Left kidney (tissue), 2 donors: Measurements from ENCODE around the gene KLRC3. TPM values are rescaled to one million over a fixed set of nuclear protein-coding genes. Genes with fewer than 3 reads are reported as not detected.
"Not testable (repeated sequence)": the region's sequence is repeated elsewhere in the genome, so short reads cannot be mapped to it uniquely, and the experiment has no call there.

ENCODE experiments used
- DNase-seq: peaks from one replicate; pipeline ENCODE4 v3.0.0-alpha.2; 2013
- polyA plus RNA-seq: library from polyadenylated mRNA; unstranded; fragments of 120-200 nt; gene quantifications from one replicate; pipeline ENCODE4 v1.2.1, GENCODE V29; 2013; ENCODE audit not compliant: insufficient read length

Gene KLRC3
- polyA plus RNA-seq, 1 donor = 0.27 TPM

DNA sequence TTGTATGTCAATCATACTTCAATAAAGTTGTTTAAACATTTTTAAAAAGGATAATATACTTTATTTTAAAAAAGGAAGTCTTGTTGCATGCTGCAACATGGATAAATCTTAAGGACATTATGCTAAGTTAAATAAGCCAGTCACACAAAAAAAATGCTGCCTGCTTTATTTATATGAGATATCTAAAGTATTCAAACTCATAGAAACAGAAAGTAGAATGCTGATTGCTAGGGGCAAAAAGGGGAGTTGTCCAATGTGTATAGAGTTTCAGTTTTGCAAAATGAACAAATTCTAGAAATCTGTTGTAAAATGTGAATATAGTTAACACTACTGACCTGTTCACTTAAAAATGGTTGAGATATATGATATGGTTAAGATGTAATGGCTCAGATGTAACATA is 19.6 kb downstream of the KLRC3 start:
- no peak for DNase-seq

GRCh38 chr12:10398168-10398567 is 22.2 kb downstream of the KLRC3 start:
- DNase-seq = no peak

DNA sequence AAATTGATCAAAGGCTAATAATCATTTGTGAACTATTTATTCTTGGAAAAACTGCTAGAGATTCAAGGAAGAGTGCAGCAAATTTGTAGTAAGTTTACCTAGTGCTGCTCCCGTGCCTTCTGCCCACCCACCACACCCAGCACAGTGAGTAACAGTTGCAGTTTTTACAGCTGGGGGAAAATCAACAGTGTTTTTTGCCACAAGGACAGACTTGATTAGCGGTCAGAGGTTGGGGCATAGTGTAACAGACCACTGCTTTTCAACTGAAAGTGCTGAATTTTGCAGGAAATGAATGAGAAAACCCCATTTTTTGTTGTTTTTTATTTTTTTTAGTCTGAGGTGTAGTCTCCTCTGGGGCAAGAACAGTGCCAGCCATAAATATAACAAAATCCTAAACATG is 23.1 kb downstream of the KLRC3 start:
- no peak for DNase-seq

DNA sequence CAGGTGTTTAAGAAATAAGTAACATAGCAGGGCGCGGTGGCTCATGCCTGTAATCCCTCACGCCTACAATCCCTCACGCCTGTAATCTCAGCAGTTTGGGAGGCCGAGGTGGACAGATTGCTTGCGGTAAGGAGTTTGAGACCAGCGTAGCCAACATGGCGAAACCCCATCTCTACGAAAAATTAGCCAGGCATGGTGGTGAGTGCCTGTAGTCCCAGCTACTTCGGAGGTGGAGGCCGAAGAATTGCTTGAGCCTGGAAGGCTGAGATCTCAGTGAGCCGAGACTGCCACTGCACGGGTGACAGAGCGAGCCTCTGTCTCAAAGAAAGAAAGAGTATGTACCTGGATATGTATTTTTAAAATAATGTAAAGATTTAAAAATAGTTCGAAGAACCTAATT is 24.2 kb downstream of the KLRC3 start:
- not testable (repeated sequence) for DNase-seq

DNA sequence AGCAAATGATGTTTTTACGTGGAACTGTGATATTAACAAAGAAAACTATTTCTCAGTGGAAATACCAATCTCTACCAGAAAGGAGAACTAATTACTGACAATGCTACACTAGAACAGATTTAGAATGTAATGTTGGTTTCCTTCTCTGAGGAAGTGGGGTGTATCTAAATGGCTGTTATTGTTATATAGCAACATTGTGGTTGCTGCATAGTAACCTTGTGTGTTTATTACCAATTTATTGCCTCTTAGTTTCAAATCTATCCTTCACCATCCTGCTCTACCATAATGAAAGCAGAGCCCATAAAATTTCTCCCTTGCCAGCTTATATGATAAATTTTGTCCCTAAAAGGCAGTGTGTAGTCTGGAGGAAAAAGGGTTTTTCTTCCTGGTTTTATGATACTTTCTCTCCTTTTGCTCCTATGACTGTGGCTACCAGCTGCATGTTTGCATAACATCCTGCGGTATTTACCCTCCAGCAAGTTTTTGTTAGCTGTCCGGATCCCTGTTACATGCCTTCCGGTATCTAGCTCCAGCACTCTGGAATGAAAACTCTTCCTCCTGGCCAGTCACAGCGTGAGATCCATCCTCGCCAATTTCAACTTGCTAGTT is 24.9 kb downstream of the KLRC3 start:
- DNase-seq = no peak

- DNase-seq = not testable (repeated sequence)
Measured at GRCh38 chr12:10394531-10395152, 25.8 kb downstream of the KLRC3 start.

DNA sequence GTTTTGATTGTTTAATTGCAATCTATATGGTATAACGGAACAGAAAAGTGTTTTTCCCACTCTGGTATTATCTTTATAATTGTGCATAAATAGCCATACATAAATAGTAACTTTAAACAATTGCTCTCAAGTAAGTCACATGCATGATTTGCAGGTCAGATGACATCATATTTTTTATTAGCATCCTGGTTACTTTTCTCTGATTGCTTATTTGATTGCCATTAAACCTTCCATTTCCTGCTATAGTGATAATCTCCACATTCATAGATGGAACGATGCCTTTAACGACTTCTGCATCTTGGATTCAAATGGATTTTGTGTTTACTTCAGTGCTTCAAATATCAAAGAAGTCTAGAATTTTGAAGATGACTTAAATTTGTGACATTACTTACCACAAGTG is 27.1 kb downstream of the KLRC3 start:
- no peak for DNase-seq

GRCh38 chr12:10392394-10392930 is 27.9 kb downstream of the KLRC3 start:
- DNase-seq = no peak

GRCh38 chr12:10390991-10391390 is 29.4 kb downstream of the KLRC3 start:
- DNase-seq = not testable (repeated sequence)

DNA sequence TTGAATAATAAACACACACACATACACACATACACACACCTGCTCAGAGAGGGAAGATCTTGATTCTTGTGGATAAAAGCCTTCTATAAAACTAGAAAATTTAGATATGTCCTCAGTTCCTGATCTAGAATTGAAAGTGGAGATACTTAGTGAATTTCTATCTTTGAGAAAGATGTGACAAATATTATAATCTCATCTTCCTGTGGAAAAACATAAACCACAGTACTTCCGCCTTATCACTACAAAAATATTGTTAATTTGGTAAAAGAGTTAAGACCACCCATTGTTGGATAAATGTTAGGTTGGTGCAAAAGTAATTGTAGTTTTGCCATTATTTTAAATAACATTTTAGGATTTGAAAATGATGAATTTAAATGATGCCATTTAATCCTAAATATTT is 30.5 kb downstream of the KLRC3 start, which contains the start of gene KLRK1:
KLRK1 (minus strand) TSS at position 138 of the 400 bp plus-strand sequence. CDS start 1,231 bp downstream, outside the sequence.
- DNase-seq = no peak

GRCh38 chr12:10388624-10389413 is 31.6 kb downstream of the KLRC3 start:
- DNase-seq = no peak

GRCh38 chr12:10387498-10387897 is 32.9 kb downstream of the KLRC3 start:
- DNase-seq = not testable (repeated sequence)

GRCh38 chr12:10386857-10387256 is 33.5 kb downstream of the KLRC3 start:
- no peak for DNase-seq

DNA sequence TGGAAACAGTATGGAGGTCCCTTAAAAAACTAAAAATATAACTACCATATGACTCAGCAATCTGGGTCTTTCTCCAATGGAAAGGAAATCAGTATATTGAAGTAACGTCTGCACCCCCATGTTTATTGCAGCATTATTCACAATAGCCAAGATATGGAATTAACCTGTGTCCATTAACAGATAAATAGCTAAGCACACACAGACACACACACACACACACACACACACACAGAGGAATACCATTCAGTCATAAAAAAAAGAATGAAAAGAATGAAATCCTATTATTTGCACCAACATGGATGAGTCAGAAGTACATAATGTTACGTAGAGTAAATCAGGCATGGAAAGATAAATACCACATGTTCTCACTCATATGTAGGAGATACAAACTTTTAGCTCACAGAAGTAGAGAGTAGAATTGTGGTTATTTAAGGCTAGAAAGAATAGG is 35.2 kb downstream of the KLRC3 start:
- no peak for DNase-seq

- DNase-seq = no peak
Measured at GRCh38 chr12:10384191-10384590, 36.2 kb downstream of the KLRC3 start.

DNA sequence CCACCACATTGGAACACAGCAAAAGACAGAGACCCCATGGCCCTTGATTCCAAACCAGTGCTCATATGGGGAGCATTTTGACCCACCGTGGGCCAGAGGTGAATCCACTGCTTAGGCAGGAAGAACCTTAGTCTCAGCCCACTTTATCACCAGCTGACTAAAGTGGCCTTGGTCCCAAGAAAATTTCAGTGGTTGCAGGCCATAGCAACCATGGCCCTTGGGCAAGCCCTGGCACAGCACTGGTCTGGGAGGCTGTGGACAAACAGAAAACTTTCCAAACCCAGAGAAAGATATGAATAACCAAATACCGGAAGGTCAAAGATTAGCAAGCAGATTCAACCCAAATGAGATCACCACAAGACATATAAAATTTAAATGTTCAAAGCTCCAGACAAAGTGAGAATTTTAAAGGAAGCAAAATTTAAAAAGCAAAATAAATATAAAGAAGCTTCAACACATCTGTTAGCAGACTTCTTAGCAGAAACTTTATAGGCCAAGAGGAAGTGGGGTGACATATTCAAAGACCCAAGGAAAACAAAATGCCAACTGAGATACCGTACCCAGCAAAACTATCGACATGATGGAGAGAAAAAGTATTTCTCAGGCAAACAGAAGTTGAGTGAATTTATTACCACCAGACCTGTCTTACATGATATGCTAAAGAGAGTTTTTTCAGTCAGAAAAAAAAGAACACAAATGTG is 38.3 kb downstream of the KLRC3 start:
- DNase-seq = no peak

DNA sequence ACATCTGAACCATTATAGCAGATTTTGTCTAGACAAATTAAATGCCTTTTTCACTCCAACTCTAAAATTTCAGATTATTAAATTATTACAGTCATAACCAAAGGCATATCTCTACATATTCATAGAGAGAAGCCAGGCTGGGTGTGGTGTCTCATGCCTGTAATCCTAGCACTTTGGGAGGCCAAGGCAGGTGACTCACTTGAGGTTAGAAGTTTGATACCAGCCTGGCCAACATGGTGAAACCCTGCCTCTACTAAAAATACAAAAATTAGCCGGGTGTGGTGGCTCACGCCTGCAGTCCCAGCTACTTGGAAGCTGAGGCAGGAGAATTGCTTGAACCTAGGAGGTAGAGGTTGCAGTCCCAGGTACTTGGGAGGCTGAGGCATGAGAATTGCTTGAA is 41.7 kb downstream of the KLRC3 start:
- DNase-seq = not testable (repeated sequence)

- no peak for DNase-seq
Measured at GRCh38 chr12:10374624-10375018, 45.8 kb downstream of the KLRC3 start.

- DNase-seq = no peak
Measured at GRCh38 chr12:10372559-10372958, 47.8 kb downstream of the KLRC3 start.

DNA sequence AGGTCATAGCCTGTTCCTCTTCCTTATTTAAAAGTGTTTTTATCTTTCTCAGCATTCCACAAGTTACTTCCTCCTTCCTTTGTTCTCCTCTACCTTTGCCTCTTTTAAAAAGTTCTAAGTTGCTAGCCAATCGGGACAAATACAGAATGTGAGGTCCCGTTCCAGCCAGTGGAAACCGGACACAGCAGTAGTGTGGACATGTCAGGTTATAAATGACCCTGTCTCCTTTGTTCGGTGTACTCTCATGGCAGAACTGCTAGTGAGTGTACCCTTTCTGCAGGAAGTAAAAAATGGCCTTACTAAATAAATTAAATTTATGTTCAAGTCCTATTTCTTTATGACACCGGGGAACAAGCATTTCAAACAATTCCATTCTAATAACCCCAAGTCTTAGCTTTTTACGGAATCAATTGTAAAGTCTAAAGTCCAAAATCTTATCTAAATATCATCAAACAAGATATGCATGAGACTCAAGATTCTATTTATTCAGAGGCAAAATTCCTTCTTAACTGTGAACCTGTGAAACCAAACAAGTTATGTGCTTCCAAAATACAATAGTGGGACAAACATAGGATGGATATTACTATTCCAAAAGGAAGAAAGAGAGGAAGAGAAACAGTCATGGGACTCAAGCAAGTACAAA is 48.4 kb downstream of the KLRC3 start:
- not testable (repeated sequence) for DNase-seq

DNA sequence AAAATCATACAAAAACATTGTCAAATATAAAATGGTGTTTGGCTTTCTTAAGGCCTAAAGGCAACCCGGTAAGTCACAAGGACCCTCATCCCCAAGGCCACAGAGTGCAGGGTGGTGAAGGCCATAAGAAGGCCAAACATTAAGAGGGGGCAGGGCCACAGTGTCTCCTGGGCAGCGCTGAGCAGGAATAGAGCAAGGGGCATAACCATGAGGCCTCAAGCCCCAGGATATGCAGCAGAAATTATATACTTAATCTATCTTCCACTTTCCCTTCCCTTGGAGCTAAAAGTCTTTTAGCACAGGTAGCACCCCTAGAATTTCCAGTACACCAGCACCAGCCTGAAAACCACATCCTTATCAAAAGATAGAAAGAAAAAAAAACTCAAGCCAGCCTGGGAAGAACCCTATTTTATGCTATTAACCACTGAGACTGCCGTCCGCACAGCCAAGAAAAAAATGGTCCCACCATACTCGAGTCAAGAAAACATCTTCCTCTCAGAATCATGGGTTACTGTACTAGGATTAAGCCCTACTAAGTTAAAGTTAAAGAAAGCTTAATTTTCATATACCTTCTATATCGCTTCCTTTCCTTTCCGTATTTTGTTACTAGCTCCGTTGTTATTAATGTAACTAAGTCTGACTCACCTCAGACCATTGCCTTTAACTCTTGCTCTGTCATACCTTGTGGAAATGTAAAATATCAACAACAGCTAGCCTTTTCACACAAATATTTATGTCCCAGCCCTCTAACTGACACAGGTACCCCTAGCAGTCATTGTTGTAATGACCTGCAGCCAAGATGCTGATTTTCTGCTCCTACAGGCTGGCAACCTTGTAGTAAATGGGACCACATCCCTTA is 50.6 kb downstream of the KLRC3 start:
- no peak for DNase-seq
